Calu3 (cell line): ENCODE data around the gene EPB41L2. TPM values are rescaled to one million over a fixed set of nuclear protein-coding genes. Genes with fewer than 3 reads are reported as not detected.

Experiments
- BruUV-seq: library from RNA; stranded (reverse); fragments of 400-500 nt; replicated peaks from 2 replicates; lab custom pipeline; 2021; lab: Mats Ljungman, UMichigan
- CTCF ChIA-PET: fragments of 300-600 bp; sonication (Branson Sonifier 250); formaldehyde crosslinking; loops from one replicate; lab custom pipeline; 2022; ENCODE audit warnings: antibody characterized with exemption; lab: Charles Lee
- DNase-seq: peaks from one replicate; pipeline ENCODE4 v3.0.0; 2022
- H3K27ac Mint-ChIP-seq: one replicate; pipeline ENCODE4 v1.8.0; 2022; ENCODE audit warnings: mixed read lengths; ENCODE audit not compliant: unreplicated experiment
- H3K27me3 Mint-ChIP-seq: one replicate; pipeline ENCODE4 v1.8.0; 2022; ENCODE audit warnings: mixed read lengths; ENCODE audit not compliant: unreplicated experiment
- H3K36me3 Mint-ChIP-seq: one replicate; pipeline ENCODE4 v1.8.0; 2022; ENCODE audit warnings: mild to moderate bottlenecking, moderate library complexity, mixed read lengths; ENCODE audit not compliant: insufficient read depth, unreplicated experiment
- H3K4me1 Mint-ChIP-seq: one replicate; pipeline ENCODE4 v1.8.0; 2022; ENCODE audit warnings: mild to moderate bottlenecking, low read depth, mixed read lengths; ENCODE audit not compliant: unreplicated experiment
- H3K4me3 Mint-ChIP-seq: one replicate; pipeline ENCODE4 v1.8.0; 2022; ENCODE audit warnings: mild to moderate bottlenecking, low read depth, moderate library complexity, mixed read lengths; ENCODE audit not compliant: unreplicated experiment
- H3K9me3 Mint-ChIP-seq: one replicate; pipeline ENCODE4 v1.8.0; 2022; ENCODE audit warnings: low read depth, mixed read lengths; ENCODE audit not compliant: unreplicated experiment
- CTCF ChIP-seq: fragments of 200-600 bp; IDR thresholded peaks from one replicate; pipeline ENCODE4 v1.8.0; 2022; ENCODE audit warnings: antibody characterized with exemption; ENCODE audit not compliant: unreplicated experiment
- intact Hi-C: fragments of 100-400 bp; cut with micrococcal nuclease; formaldehyde crosslinking; loops from one replicate; pipeline ENCODE4 v1.10.0; 2022; ENCODE audit not compliant: unreplicated experiment
- total RNA-seq: library from RNA; stranded (reverse); gene quantifications from 2 replicates; pipeline ENCODE4 v1.2.3, GENCODE V29; 2022

The EPB41L2 gene
- total RNA-seq, 1 experiment from 2014 or later: 332 TPM

GRCh38 chr6:130862370-130862769 lies 200.7 kb downstream of the EPB41L2 start:
- H3K36me3 Mint-ChIP-seq: peaks cover 30% of the 10 kb centered on the region
- intact Hi-C loops: no loop called here
- no peaks in the 10 kb centered on the region for H3K9me3 Mint-ChIP-seq
- H3K4me3 Mint-ChIP-seq: no peak overlapping the region
- CTCF ChIA-PET: no interaction called here
- no TSS peak for BruUV-seq
- no peaks in the 10 kb centered on the region for H3K27me3 Mint-ChIP-seq
- no peaks in the 10 kb centered on the region for H3K4me1 Mint-ChIP-seq
- DNase-seq: no peak
- H3K27ac Mint-ChIP-seq: no peak overlapping the region
- TF ChIP-seq CTCF: no peak

DNA sequence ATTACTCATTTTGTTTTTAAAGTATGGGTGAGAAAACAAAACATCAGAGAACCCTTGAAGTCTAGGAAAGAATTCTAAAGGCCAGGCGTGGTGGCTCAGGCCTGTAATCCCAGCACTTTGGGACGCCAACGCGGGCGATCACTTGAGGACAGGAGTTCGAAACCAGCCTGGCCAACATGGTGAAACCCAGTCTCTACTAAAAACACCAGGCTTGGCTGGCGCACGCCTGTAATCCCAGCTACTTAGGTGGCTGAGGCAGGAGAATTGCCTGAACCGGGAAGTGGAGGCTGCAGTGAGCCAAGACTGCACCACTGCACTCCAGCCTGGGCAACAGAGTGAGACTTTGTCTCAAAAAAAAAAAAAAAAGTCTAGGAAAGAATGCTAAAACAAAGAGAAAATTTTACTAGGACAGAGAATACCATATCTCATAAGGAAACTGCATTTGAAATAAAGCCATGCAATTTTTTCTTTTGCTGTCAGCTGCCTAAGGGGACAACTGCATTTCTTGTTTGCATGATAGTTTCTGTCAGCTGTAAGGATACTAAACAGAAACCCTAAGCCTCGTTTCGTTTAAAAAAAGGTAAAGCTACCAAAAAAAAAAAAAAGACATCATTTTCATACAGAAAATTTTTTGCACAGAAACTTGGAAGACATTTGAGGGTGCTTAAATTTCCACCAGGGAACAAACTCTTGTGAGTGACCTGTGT lies 203.7 kb downstream of the EPB41L2 start:
- no peak overlapping the region for H3K27ac Mint-ChIP-seq
- no peaks in the 10 kb centered on the region for H3K27me3 Mint-ChIP-seq
- CTCF ChIA-PET: interaction anchor here (0.9 kb wide), 1 partner anchor 12 kb away, joined by 3 read pairs; no protein-coding TSS in a partner anchor
- BruUV-seq: no TSS peak
- no peak overlapping the region for H3K4me3 Mint-ChIP-seq
- intact Hi-C loops: no loop called here
- no peaks in the 10 kb centered on the region for H3K4me1 Mint-ChIP-seq
- peaks cover 31% of the 10 kb centered on the region for H3K36me3 Mint-ChIP-seq
- no peak for TF ChIP-seq CTCF
- no peak for DNase-seq
- H3K9me3 Mint-ChIP-seq: no peaks in the 10 kb centered on the region

GRCh38 chr6:130858498-130859160 lies 204.4 kb downstream of the EPB41L2 start:
- Mint-ChIP-seq H3K4me1 (no peaks in the 10 kb centered on the region), H3K27ac (no peak overlapping the region), H3K4me3 (no peak overlapping the region), H3K27me3 (no peaks in the 10 kb centered on the region), H3K9me3 (no peaks in the 10 kb centered on the region), H3K36me3 (peaks cover 30% of the 10 kb centered on the region)
- DNase-seq: no peak
- TF ChIP-seq CTCF: no peak
- CTCF ChIA-PET: interaction anchor here (0.6 kb wide), 1 partner anchor 172 kb away, joined by 4 read pairs; no protein-coding TSS in a partner anchor
- intact Hi-C loops: no loop called here
- BruUV-seq: no TSS peak

DNA sequence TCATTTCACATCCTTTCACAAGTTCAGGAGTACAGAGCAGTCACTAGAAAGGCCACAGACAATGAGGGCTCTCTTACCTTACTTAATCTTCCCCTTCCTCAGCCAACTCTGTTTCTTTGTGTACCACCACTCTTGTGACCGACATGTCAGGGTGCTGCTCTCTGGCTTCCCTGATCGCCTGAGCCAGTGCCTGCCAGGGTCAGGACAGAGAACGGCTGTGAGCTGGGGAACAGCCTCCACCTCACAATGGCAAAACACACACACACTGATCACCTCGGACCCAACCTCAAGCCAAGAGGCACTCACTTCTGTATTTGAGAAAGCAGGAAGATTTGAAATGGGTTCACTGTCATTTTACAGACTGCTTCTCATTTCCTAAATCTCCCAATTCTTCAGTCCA lies 205.0 kb downstream of the EPB41L2 start:
- CTCF ChIA-PET: interaction anchor here (0.6 kb wide), 1 partner anchor 171 kb away, joined by 4 read pairs; no protein-coding TSS in a partner anchor
- intact Hi-C loops: no loop called here

More for the DNA sequence above, 205.0 kb downstream of the EPB41L2 start:
- Mint-ChIP-seq H3K4me1 (no peaks in the 10 kb centered on the region), H3K36me3 (peaks cover 26% of the 10 kb centered on the region), H3K27me3 (no peaks in the 10 kb centered on the region), H3K9me3 (no peaks in the 10 kb centered on the region), H3K4me3 (no peak overlapping the region), H3K27ac (no peak overlapping the region)
- TF ChIP-seq CTCF: no peak
- DNase-seq: no peak
- BruUV-seq: no TSS peak
